GM18498 (cell line): ENCODE results near the gene ZNF724.
"Not testable (repeated sequence)": the region's sequence is repeated elsewhere in the genome, so short reads cannot be mapped to it uniquely, and the experiment has no call there.

ENCODE experiments used
- ATAC-seq: cut with Tn5 transposase; IDR thresholded peaks from one replicate; pipeline ENCODE4 v1.9.1; 2021; ENCODE audit warnings: mild to moderate bottlenecking, moderate library complexity; ENCODE audit not compliant: unreplicated experiment

ZNF724 gene

GRCh38 chr19:23253256-23253655 lies 3.1 kb upstream of the ZNF724 start:
- ATAC-seq: not testable (repeated sequence)

- ATAC-seq: no peak
Observed at GRCh38 chr19:23241419-23241818, 8.8 kb downstream of the ZNF724 start.

DNA sequence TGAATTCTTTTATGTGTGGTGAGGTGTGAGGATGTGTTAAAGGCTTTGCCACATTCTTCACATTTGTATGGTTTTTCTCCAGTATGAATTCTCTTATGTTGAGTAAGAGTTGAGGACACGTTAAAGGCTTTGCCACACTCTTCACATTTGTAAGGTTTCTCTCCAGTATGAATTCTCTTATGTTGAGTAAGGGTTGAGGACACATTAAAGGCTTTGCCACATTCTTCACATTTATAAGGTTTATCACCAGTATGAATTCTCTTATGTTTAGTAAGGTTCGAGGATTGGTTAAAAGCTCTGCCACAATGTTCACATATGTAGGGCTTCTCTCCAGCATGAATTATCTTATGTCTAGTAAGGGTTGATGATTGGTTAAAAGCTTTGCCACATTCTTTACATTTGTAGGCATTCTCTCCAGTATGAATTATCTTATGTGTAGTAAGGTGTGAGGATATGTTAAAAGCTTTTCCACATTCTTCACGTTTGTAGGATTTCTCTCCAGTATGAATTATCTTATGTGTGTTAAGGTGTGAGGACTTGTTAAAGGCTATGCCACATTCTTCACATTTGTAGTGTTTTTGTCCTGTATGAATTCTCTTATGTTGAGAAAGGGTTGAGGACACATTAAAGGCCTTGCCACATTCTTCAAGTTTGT lies 27.1 kb downstream of the ZNF724 start:
- no peak for ATAC-seq

- no peak for ATAC-seq
Observed at GRCh38 chr19:23203841-23204344, 46.3 kb downstream of the ZNF724 start.

- ATAC-seq: no peak
Observed at GRCh38 chr19:23190341-23190740, 59.9 kb downstream of the ZNF724 start.

DNA sequence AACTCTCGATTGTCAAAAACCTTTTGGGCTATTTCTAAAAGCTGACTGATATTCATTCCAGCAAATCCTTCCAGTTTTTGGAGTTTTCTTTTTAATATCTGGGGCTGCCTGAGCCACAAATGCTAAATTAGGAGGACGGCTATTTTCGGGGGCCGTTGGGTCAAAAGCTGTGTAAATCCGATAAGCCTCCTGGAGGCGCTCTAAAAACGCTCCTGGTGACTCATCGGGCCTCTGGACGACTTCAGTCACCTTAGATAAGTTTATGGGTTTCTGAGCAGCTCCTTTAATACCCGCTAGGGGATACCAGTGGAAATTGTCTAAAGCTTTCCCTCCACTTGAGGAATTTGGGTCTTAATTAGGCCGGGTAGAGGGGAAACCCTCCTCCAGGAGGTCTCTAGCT lies 66.9 kb downstream of the ZNF724 start:
- no peak for ATAC-seq
